ENCODE measurements around the gene AKAP13. TPM values are rescaled to one million over a fixed set of nuclear protein-coding genes. Genes with fewer than 3 reads are reported as not detected.
"Not testable (repeated sequence)": the region's sequence is repeated elsewhere in the genome, so short reads cannot be mapped to it uniquely, and the experiment has no call there.

The AKAP13 gene
- total RNA-seq, 4 donors from 2014 or later = 128 to 460 (median 243) TPM

DNA sequence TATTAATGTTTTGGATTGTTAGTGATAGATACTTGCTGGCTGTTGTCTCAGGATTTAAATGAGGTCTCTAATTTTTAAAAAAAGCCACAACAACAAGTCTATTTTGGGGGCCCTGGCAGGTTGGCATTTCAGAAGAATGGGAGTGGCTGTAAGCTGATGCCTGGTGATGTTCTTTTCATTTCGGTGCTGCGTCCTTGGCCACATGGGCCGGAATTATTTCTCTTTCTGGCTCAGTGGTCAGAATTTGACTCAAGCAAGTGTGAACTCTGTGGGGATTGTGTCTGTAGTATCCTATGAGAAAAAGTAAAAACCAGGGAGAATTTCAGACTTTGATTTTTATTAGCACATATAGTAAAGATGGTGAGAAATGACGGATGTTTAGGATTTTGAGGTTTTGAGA is 203.0 kb downstream of the AKAP13 start:
- H3K36me3 ChIP-seq = no peaks in the 10 kb centered on the region
- no peak for DNase-seq
- peaks cover 13 to 22% of the 10 kb centered on the region in 2 donors for H3K4me1 ChIP-seq
- TF ChIP-seq CTCF (IDR thresholded peaks at IDR 0.05) = no peak
- TF ChIP-seq POLR2A (IDR thresholded peaks at IDR 0.05) = no peak
- H3K9me3 ChIP-seq = no peaks in the 10 kb centered on the region
- H3K27ac ChIP-seq = peak overlapping the region; percentile 91 to 93
- H3K27me3 ChIP-seq = no peaks in the 10 kb centered on the region
- H3K4me3 ChIP-seq = peak overlapping the region; percentile 22 to 30
- intact Hi-C loops (cut with DNase I; ENCODE audit: low total_unique reads) = no loop called here

- no peaks in the 10 kb centered on the region for H3K36me3 ChIP-seq
- H3K27me3 ChIP-seq = no peaks in the 10 kb centered on the region
- TF ChIP-seq POLR2A (IDR thresholded peaks at IDR 0.05) (no peak), CTCF (IDR thresholded peaks at IDR 0.05) (no peak)
- intact Hi-C loops (cut with DNase I; ENCODE audit: low total_unique reads) = no loop called here
- peak overlapping the region; percentile 91 to 93 for H3K27ac ChIP-seq
- DNase-seq = peak in 1 of 2 donors; percentile 47
- H3K9me3 ChIP-seq = no peaks in the 10 kb centered on the region
- H3K4me1 ChIP-seq = peaks cover 13 to 22% of the 10 kb centered on the region in 2 donors
- H3K4me3 ChIP-seq = peak overlapping the region; percentile 22 to 30
Observed at GRCh38 chr15:85583923-85584390, 203.6 kb downstream of the AKAP13 start.

DNA sequence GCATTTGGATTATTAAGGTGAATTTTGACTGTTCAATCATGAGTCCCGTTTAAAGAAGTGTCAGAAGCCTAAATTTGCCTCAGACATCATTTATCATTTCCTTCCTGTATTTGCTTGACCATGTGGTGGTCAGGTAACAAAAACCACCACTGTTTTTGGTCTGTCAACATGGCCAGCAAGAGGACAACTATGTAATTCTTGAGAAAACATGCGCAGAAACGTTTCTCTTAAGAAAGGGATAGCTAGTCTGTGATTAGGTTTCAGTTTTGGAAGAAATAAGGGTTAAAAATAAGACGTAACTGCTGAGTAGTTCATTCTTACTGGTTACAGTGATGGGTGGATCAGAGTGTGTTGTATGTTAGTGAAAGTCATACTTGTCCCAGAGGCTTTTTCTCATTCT is 204.5 kb downstream of the AKAP13 start:
- Histone ChIP-seq H3K36me3 (no peaks in the 10 kb centered on the region), H3K27ac (peak overlapping the region; percentile 91 to 93), H3K4me3 (no peak overlapping the region), H3K27me3 (no peaks in the 10 kb centered on the region), H3K9me3 (no peaks in the 10 kb centered on the region), H3K4me1 (peaks cover 13 to 17% of the 10 kb centered on the region in 2 donors)
- TF ChIP-seq CTCF (IDR thresholded peaks at IDR 0.05) (no peak), POLR2A (IDR thresholded peaks at IDR 0.05) (no peak)
- no peak for DNase-seq
- intact Hi-C loops (cut with DNase I; ENCODE audit: low total_unique reads) = no loop called here

- DNase-seq; H3K4me3 ChIP-seq; H3K9me3 ChIP-seq; H3K27me3 ChIP-seq; H3K36me3 ChIP-seq; intact Hi-C loops (cut with DNase I; ENCODE audit: low total_unique reads): not testable (repeated sequence)
- H3K4me1 ChIP-seq = peaks cover 6 to 15% of the 10 kb centered on the region in 2 donors
- peak overlapping the region; percentile 91 to 93 for H3K27ac ChIP-seq
Observed at GRCh38 chr15:85586196-85586595, 205.8 kb downstream of the AKAP13 start.

DNA sequence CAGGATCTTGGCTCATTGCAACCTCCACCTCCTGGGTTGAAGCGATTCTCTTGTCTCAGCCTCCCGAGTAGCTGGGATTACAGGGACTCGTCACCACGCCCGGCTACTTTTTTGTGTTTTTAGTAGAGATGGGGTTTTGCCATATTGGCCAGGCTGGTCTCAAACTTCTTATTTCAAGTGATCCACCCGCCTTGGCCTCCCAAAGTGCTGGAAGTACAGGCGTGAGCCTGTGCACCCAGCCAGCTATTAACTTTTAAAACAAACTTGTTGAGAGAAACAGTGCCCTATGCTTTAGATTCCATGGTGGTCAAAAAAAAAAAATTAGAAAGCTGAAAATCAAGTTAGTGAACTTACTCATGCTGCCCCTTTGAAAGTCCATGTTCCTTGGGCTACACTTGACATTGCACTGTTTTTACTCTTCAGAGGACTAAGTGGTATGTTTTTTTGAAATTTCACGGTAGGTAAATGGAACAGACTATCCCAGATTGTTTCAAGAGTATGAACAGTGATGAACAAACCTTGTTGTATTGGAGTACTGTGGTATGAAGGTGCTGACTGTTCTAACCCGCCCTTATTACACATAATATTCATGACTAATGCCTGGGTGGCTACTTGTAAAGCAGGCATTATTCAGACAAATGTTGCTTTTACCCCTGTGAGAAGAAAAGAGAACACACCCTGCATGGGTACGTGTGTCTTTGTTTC is 207.5 kb downstream of the AKAP13 start:
- H3K9me3 ChIP-seq = no peaks in the 10 kb centered on the region
- no peaks in the 10 kb centered on the region for H3K36me3 ChIP-seq
- H3K4me1 ChIP-seq = peaks cover 6 to 14% of the 10 kb centered on the region in 2 donors
- peak overlapping the region; percentile 66 to 69 for H3K27ac ChIP-seq
- no peak overlapping the region for H3K4me3 ChIP-seq
- H3K27me3 ChIP-seq = no peaks in the 10 kb centered on the region
- TF ChIP-seq CTCF (IDR thresholded peaks at IDR 0.05) (no peak), POLR2A (IDR thresholded peaks at IDR 0.05) (no peak)
- no peak for DNase-seq
- intact Hi-C loops (cut with DNase I; ENCODE audit: low total_unique reads) = no loop called here

Data from uterus (tissue), 4 donors.